HG03521 (cell line): ENCODE measurements around the gene NDUFB2.
"Not testable (repeated sequence)": the region's sequence is repeated elsewhere in the genome, so short reads cannot be mapped to it uniquely, and the experiment has no call there.

ENCODE experiments used
- ATAC-seq: cut with Tn5 transposase; IDR thresholded peaks from one replicate; pipeline ENCODE4 v1.9.1; 2021; ENCODE audit warnings: mild to moderate bottlenecking, moderate library complexity; ENCODE audit not compliant: unreplicated experiment

The NDUFB2 gene

DNA sequence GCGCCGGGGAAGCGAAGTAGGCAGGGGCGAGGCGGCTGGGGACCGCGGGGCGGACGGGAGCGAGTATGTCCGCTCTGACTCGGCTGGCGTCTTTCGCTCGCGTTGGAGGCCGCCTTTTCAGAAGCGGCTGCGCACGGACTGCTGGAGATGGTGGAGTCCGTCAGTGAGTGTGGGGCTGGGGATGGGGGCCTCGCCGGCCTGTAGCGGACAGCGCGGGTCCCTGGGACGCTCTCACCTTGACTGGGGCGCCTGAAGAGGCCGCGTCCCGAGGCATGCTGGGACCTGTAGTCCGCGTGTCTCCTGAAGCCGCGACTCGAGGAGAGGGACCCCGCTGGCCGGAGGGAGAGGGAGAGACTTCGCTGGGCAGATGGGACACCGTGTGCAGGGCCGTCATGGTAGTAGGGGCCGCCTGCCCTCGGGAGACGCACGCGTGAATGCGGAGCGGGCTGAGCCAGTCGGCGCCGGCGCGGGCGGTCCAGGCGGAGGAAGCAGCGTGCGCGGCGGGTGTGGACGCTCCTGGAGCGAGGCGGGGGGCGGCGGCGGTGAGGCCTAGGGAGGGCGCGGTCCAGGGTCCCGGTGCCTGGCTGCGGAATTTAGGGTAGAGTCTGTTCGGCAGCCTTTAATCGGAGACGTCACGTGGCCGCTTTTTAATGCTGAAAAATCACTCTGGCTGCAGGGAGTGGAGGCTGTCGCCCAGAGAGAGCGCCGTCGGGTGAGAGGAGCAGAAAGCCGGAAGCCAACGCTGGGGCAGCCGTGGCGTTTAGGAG is at the start of gene NDUFB2:
TSS of gene NDUFB2 (plus strand) at position 29 of the 767 bp plus-strand sequence. CDS start at position 66, 37 bp downstream.
- peak; percentile 87 for ATAC-seq

DNA sequence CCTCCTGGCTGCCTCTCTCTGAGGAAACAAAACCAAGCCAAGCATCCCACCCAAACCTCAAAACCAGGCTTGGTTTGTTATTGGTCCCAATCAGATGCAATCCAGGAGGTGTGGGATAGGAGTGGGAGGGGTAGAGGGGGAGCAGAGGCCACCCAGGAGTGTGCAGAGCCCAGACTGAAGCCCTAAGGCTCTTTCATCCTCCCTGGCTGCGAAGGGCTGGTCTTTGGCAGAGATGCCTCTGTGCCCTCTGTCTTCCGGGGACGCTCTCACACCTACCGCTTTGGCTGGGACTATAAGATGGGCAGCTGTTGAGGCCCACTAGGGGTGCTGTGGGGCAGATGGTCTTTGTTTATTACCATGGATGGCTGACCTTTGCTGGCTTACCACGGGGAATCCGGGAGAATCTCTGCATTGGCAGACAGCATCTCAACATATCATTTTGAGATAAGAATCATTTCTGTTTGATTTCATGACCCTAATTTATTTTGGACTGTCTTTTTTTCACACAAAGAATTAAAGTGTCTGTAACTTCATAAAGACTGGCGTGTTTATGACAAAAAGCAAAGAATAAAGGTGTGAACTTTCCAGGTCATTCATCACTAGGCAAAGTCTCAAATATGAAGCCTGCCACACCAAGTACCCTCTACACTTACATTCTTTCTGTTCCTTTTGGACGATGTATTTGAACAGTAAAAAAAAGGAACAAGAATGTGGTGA is 49.4 kb upstream of the NDUFB2 start:
- peak; percentile 87 for ATAC-seq

GRCh38 chr7:140649556-140650205 is 46.8 kb upstream of the NDUFB2 start:
- ATAC-seq, result no peak

DNA sequence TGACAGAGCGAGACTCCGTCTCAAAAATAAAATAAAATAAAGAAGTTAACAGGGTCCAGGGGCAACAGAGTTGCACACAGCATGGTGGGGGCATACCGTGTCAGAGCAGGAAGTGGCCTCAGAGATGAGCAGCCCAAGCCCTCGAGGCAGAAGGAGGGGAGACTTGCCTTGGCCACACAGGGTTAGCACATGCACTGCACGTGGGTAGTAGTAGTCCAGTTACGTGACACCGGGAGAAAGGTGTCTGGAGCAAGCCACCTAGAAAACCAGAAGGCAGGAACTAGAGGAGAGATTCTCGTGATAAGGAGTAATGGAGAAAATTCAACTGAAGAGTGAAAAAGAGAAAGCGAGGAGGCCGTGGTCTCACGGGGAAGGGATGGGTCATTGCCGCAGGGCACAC is 46.1 kb upstream of the NDUFB2 start:
- no peak for ATAC-seq

GRCh38 chr7:140653319-140654108 is 43.0 kb upstream of the NDUFB2 start:
- ATAC-seq, result no peak

- no peak for ATAC-seq
These were observed 42.5 kb upstream of the NDUFB2 start for GRCh38 chr7:140654109-140654387.

GRCh38 chr7:140654661-140655060 is 41.8 kb upstream of the NDUFB2 start:
- no peak for ATAC-seq

DNA sequence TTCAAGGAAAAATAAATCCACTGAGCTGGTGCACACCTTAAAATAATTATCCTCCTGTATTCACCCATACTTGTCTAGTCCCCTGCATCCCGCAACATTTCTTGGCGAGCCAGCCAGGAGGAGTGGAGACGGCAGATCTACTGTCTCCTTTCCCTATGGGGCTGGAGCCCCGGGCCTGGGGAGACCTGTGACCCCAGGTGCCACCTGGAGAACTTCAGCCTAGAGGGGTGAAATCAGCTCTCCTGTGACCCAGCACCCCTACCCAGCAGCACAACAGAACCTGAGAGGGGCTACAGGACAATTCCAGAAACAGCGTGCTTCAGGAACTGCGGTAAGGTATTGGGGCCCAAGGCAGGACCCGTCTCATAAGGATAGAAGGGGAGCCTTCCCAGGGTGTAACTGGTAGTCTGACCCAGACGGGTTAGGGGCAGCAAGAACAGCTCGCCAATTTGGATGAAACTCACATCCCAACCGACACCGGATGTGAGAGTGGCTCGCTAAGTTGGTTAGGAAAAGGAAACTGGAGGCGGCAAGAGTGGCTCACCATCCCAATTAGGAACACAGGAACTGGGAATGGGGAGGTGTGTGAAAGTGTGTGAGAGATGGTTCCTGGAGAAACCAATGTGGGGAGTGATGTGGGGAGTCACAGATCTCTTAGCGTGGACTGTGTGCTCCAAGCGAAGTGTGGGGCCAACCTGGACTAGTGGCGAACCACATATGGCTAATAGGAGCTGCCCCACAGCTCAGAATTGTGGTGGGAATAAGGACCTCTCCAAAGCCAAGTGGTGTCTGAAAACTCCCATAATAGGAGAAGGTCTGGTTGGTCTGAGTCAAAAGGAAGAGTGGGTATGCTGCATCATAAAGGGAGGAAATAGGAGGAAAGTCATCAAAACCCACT is 40.7 kb upstream of the NDUFB2 start:
- ATAC-seq, result no peak

DNA sequence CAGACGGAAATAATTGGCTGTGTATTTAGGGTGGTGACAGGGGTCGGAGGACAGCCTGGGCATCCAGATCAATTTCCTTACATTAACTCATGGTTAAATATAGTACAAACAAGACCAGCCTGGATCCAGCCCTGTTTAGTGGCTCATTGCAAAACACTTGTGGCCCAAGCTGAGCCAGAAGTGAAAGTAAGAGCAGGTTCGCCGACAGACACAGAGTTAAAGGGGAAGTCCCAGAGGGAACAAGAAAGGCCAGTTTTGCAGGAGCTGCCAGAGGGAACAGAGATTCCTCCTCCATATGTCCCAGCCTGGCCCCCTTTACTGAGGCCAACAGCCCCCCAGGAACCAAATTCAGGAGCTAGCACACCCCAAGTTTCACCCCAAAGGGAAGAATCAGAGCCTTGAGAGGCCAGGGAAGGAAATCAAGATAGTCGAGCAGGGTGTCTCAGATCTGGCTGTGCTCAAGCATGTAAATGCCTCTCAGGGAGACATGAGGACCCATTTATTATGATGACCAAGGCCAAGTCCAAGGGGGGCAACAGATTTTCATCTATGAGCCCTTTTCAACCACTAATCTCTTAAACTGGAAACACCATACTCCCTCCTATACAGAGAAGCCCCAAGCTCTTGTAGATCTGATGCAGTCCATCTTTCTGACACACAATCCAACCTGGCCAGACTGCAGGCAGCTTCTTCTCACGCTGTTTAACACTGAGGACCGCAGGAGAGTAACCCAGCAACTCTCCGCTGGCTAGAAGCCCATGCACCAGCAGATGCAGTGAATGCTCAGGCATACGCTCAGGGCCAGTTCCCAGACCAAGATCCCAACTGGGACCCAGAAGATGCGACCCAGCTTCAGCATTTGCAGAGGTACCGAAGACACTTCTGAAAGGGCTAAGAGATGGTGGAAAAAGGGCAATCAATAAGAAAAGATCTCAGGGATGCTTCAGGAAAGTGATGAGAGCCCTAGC is 39.7 kb upstream of the NDUFB2 start:
- ATAC-seq, result peak; percentile 90

- ATAC-seq, result no peak
These were observed 38.6 kb upstream of the NDUFB2 start for GRCh38 chr7:140657891-140658290.

DNA sequence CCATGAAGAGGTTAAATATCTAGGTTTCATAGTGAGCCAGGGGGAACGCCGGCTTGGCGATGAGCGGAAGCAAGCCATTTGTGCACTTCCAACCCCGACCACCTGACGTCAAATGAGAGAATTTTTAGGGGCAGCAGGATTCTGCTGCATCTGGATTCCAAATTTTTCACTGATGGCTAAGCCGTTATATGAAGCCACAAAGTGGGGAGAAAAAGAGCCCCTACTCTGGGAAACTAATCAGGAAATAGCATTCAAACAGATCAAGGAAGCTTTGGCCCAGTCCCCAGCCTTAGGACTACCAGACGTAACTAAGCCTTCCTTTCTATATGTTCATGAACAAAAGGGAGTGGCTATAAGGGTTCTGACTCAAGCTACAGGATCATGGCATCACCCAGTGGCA is 36.7 kb upstream of the NDUFB2 start:
- ATAC-seq, result no peak

DNA sequence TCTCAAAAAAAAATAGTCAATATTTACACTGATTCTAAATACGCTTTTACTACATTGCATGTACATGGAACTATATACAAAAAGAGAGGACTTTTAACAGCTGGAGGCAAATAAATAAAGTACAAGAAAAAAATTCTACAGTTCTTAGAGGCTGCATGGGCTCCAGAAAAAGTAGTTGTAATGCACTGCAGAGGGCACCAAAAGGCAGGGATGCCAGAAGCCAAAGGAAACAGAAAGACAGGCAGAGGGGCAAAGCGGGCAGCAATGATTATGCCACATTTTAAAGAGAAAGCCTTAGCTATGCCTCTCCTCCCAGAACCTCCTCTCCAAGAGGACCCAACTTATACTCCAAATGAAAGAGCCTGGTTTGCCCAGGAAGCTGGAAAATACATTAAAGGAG is 35.4 kb upstream of the NDUFB2 start:
- no peak for ATAC-seq

DNA sequence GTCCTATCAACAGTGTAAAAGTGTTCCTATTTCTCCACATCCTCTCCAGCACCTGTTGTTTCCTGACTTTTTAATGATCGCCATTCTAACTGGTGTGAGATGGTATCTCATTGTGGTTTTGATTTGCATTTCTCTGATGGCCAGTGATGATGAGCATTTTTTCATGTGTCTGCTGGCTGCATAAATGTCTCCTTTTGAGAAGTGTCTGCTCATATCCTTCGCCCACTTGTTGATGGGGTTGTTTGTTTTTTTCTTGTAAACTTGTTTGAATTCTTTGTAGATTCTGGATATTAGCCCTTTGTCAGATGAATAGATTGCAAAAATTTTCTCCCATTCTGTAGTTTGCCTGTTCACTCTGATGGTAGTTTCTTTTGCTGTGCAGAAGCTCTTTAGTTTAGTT is 33.6 kb upstream of the NDUFB2 start:
- not testable (repeated sequence) for ATAC-seq

- ATAC-seq, result no peak
These were observed 29.0 kb upstream of the NDUFB2 start for GRCh38 chr7:140667476-140667875.

DNA sequence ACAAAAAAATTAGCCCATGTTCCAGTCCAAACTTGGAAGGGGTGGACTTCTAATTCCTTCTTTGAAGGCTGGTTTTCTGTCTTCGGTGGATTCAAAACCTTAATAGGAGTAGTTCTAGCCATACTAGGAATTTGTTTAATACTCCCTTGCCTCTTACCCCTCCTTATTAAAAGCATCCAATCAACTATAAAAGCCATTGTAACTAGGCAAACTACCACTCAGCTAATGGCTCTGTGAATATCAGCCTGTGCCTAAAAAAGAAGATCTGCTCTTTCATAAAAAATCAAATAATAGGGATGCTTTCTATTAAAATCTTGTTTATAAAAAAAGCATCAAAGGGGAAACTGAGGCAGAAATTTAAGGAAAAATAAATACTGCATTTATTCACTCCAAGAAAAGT is 27.9 kb upstream of the NDUFB2 start:
- ATAC-seq, result no peak

- no peak for ATAC-seq
These were observed 27.2 kb upstream of the NDUFB2 start for GRCh38 chr7:140669352-140669751.

DNA sequence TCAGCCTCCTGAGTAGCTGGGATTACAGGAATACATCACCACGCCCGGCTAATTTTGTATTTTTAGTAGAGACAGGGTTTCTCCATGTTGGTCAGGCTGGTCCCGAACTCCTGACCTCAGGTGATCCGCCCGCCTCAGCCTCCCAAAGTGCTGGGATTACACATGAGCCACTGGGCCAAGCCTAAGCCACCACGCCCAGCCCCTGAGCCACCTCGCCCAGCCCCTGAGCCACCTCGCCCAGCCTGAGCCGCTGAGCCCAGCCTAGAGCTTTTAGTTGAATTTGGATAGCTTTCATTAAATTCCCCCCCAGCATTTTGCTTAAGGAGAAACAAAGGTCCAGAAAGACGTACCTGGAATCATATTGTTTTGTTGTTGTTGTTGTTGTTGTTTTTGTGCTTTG is 26.6 kb upstream of the NDUFB2 start:
- not testable (repeated sequence) for ATAC-seq

DNA sequence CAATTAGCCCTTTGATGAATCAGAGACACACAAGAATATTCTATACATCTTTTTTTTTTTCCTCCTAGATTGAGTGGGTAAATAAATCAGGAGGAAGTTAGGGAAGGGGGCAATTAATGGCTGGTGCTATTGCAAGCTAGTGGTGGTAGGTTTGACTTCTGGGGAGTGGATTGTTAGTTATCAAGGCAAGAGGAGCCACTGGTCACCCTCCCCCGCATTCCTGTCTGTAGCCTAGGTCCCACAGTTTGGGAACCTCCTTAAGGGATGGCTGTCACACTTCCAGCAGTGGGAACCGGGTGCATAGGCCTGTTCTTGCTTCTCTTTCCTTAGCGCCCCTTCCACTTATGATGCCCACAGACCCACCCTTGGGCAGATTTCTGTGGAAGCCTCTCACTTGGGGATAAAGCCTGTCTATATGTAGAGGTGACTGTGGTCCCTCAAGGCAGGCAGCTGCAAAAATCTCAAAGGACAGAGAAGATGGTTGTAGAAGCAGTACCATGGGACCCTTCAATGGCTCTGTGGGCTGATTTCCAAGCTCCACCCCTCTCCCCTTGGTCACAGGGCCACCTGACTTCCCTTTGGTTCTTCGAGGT is 26.1 kb upstream of the NDUFB2 start:
- ATAC-seq, result no peak

DNA sequence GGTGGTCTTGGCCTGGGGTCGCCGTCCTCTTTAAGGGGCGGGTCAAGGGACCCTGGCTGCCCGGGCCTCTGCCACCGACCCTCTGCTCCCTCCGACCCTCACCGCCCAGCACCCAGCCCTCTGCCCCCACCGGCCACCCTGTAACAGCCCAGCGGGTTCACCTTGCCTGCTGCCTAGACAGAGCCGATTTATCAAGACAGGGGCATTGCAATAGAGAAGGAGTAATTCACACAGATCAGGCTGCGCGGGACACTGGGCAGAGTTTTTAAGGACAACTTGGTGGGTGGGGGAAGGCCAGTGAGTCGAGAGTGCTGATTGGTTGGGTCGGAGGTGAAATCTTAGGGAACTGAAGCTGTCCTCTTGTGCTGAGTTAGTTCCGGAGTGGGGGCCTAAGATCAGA is 24.5 kb upstream of the NDUFB2 start:
- ATAC-seq, result no peak
